HG02970 (cell line): ENCODE results near the gene EPO.

ENCODE experiments used
- ATAC-seq: cut with Tn5 transposase; IDR thresholded peaks from one replicate; pipeline ENCODE4 v1.9.1; 2021; ENCODE audit warnings: mild to moderate bottlenecking, moderate library complexity, moderate number of reproducible peaks; ENCODE audit not compliant: unreplicated experiment, low FRiP score

Gene EPO

DNA sequence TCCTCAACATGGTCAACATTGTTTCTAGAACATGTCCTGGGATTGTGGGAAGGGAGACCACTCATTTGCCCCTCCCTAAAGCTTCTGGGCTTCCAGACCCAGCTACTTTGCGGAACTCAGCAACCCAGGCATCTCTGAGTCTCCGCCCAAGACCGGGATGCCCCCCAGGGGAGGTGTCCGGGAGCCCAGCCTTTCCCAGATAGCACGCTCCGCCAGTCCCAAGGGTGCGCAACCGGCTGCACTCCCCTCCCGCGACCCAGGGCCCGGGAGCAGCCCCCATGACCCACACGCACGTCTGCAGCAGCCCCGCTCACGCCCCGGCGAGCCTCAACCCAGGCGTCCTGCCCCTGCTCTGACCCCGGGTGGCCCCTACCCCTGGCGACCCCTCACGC lies at the start of gene EPO:
EPO (plus strand) TSS at position 190 of the 392 bp plus-strand sequence. CDS start 513 bp downstream, outside the sequence.
- ATAC-seq: no peak

DNA sequence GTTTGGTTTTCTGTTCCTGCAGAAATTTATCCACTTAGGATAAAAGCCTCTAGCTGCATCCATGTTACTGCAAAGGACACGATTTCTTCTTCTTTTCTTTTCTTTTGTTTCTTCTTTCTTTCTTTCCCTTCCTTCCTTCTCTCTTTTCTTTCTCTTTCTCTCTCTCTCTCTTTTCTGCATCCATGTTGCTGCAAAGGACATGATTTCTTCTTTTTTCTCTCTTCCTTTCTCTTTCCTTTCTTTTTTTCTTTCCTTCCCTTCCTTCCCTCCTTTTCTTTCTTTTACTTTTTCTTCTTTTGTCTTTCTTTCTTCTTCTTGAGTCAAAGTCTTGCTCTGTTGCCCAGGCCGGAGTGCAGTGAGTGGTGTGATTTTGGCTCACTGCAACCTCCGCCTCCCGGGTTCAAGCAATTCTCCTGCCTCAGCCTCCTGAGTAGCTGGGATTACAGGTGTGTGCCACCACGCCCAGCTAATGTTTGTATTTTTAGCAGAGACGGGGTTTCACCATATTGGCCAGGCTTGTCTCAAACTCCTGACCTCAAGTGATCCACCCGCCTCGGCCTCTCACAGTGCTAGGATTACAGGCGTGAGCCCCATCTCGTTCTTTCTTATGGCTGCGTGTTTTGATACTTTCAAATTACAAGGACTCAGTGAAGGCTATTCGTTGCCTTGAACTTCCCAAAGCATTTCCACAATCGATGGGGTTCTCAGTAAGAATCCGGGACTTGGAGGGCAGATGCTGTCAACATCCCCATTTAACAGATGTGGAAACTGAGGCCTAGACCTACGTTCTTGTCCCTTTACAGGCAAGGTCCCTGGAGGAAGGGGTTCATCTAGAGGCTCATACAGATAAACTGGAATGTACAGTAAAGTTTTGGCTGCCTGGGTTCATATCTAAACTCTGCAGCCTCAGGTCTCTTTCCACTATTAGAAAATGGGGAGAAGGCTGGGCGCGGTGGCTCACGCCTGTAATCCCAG lies 48.6 kb upstream of the EPO start:
- ATAC-seq: no peak

DNA sequence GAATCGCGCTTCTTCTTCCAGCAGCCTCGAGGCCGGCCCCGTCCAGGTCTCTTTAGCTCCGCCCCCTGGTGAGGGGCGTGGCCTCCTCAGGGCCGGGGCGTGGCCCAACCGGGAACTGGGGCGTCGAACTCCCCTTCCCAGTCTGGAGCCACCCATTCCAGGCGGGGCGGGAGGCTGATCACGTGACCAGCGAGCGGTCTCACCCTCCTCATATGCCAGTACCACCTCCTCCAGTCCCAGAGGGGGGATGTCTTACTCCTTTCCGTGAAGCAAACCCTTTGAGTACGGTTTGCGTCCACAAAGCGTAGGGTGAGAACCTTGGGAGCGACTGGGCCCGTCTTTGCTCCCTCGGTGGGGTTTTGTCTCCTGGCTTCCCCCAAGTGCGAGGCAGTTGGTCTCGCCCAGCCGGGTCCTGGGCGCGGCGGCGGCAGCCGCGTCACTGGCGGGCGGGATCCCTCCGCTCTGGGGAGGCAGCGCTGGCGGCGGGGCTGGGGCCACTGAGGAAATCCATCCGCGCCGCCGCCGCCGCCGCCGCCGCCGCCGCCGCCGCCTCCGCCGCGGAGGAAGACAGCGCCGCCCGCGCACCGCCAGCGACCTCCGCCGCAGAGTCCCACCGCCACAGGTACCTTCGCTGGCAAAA lies 46.8 kb upstream of the EPO start, which contains the start of gene GNB2:
GNB2 (plus strand) TSS at position 439 of the 640 bp plus-strand sequence. CDS start 2,526 bp downstream, outside the sequence.
- ATAC-seq: peak; percentile 58

DNA sequence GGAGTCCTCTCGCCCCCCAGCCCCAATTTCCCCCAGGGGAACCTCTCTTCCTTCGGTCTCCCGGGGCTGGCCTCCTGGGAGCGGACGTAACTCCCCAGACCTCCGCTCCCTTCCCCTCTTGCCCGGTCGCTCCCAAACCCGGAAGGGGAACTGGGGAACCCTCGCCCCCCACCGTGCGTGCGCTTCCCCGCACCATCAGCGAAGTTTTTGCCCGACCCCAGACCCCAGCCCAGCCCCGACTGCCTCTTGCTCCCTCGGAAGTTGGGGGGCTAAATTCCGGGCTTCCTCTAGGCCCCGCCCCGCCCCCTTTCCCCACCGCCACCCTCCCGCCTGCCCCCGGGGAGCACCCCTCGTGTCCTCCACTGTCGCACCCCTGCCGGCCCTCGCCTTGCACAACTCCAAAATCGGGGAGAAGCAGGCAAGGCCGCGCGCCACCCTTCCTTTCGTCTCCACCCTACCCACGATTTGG lies 46.3 kb upstream of the EPO start:
- ATAC-seq: no peak

DNA sequence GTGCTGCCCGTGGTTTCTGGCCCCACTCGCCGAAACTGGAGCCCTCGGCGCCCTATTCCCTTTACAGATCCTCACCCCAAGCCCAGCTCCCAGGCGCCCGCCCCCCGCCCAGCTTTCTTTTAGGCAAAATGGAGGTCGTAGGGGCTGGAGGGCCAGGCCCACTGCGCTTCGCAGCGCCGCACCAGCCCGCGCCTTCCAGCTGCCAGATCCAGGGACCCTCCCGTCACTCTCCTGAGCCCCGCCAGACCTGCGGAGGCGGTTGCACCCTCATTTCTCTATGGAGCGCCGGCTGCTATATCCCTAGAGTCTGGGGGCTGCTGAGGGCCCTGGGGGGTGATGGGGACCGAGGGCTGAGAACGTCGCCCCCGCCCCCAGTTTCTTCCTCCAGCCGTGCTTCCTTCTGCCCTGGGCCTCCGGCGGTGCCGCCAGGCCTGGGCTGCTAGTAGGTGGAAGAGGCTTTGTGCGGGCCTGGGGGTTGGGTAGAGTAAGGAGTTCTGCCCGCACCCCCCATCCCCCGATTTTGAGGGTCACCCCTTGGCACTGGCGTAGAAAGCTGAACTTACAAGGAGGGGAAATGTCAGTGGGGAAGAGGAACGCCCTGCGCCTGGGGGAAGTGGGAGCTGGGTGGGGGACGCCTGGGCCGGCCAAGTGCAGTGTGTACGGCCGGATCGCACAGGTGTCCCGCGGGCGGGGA lies 45.7 kb upstream of the EPO start:
- no peak for ATAC-seq

DNA sequence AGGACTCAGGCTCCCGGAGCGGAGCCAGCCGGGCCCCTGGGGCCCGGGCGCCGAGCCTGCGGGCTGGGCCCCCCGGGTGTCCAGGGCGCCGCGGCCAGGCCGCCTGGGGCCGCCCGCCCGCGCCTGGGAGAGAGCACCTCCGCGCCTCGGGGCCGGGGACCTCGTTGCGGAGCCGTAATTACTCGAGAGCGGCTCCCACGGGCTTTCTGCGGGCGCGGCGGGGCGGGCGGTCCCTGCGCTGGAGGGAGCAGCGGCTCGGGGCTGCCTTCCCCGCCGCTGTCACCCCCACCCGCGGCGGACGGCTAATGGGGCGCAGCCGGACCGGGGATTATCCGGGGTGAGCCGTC lies 45.2 kb upstream of the EPO start:
- no peak for ATAC-seq

DNA sequence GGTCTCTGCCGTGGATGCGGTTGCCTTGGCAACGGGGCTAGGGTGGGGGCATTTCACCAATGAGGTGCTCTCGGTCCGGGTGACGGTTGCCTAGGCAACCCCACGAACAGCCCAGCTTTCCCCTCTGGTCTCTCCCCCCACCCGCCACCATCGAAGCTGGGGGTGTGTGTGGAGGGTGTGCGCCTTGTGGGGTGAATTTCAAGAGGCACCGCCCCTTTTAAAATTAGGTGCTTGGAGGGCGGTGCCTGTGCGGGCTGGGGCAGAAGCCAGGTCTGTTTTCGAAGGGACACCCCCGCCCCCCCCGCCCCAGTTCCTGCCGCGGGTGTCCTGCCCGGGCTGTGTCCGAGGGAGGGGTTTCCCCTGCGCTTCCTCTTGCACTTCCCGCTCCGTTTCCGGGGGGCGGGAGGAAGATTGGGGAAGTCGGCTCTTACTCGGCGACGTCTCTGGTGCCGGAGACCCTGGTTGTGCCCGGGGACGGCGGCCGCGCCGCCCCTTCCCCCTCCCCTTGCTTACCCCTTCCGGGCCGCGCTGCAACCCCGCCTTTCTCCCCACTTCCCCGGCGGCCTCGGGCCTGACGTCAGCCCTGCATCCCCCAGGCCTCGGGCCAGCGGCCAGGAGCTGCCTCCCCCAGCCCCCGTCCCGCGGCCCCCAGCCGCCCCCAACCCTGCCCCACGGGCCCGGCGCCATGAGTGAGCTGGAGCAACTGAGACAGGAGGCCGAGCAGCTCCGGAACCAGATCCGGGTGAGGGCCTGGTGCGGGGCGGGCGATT lies 44.5 kb upstream of the EPO start:
- peak; percentile 34 for ATAC-seq

DNA sequence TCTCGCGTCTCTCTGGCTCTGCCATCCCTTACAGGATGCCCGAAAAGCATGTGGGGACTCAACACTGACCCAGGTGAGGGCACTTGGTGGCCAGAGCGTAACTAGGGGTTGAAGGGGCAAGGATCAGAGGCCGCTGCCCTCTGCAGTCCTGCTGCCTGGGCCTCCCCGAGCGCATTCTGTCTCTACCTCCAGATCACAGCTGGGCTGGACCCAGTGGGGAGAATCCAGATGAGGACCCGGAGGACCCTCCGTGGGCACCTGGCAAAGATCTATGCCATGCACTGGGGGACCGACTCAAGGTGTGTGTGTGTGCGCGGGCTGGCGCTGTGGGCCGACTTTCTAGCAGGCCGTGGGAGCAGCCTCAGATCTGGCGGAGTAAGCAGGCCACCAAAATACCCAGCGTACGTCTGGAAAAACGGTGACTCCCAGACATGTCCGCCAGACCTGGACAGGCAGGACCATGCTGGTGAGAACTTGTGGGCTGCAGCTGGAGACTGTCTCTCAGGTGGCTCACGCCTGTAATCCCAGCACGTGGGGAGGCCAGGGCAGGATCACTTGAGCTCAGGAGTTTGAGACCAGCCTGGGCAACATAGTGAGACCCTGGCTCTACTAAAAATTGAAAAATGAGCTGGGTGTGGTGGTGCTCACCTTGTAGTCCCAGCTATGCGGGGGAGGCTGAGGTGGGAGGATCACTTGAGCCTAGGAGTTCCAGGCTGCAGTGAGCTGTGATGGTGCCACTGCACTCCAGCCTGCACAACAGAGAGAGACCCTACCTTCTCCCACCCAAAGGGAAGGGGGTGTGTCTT lies 43.6 kb upstream of the EPO start:
- no peak for ATAC-seq

DNA sequence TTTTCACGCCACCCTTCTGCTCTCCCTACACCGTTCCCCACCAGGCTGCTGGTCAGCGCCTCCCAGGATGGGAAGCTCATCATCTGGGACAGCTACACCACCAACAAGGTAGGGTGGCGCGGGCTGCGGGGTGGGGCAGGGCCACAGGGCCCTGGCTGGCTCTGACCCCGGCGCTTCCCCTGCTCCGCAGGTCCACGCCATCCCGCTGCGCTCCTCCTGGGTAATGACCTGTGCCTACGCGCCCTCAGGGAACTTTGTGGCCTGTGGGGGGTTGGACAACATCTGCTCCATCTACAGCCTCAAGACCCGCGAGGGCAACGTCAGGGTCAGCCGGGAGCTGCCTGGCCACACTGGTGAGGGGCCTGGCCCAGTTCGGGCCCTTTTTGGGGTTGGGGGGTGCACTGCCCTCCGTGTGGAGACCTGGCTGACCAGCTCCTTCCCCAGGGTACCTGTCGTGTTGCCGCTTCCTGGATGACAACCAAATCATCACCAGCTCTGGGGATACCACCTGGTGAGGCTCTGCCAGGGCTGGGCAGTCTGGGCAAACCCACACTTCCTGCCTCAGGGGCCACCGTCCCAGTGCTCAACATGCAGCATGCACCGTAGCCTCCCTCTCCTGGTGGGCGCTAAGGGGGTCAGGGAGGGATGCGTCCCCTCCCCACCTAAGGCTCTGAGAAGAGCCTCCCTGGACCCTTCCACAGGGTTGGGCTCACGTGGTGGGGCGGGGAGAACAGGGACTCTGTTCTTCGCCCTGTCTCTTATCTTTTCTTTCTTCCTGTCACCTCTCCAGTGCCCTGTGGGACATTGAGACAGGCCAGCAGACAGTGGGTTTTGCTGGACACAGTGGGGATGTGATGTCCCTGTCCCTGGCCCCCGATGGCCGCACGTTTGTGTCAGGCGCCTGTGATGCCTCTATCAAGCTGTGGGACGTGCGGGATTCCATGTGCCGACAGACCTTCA lies 42.7 kb upstream of the EPO start:
- ATAC-seq: no peak

DNA sequence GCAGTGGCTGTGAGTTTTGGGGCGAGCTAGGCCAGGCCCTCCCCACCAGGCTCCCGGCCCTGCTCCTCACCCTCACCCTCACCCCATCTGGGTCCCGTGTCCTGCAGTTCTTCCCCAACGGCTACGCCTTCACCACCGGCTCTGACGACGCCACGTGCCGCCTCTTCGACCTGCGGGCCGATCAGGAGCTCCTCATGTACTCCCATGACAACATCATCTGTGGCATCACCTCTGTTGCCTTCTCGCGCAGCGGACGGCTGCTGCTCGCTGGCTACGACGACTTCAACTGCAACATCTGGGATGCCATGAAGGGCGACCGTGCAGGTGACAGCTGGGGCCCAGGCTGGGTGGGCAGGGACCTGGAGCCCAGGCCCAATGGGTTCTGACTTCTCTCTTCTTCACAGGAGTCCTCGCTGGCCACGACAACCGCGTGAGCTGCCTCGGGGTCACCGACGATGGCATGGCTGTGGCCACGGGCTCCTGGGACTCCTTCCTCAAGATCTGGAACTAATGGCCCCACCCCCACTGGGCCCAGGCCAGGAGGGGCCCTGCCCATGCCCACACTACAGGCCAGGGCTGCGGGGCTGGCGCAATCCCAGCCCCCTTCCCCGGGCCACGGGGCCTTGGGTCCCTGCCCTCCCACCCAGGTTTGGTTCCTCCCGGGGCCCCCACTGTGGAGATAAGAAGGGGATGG lies 41.8 kb upstream of the EPO start:
- no peak for ATAC-seq

DNA sequence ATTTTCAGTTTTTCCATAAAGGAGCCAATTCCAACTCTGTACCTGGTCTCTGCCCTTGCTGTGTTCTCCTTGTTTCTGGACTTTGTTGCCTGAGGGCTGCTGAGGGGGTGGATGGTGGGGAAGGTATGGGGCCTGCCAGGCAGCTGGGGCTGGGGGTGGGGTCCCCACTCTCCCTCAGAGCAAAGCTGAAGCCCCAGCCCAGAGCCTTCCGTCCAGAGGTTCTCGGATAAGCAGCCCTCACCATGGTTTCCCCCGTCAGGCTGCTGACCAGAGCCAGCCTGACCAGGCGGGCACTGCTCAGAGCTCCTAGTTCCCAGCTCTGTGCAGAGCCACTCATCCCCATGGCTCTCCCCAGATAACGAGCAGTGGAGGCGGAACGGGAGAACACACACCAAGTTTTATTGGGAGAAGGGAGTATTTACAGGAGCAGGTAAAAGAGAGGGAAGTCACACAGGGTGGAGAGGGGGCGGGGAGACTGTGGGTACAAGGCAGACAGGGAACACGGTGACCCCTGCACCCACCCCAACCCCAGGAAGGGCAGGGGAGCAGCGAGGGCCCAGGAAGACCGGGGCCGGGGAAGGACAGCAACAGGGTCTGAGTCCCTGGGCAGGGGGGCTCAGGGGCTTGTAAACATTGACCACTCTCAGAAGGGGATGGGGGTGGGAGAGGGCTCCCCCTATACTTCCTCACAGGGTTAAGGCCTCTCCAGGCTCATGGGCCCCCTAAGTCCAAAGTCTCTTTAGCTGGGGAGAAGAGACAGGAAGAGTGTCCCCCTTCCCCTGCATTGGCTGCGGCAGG lies 40.9 kb upstream of the EPO start:
- ATAC-seq: no peak

DNA sequence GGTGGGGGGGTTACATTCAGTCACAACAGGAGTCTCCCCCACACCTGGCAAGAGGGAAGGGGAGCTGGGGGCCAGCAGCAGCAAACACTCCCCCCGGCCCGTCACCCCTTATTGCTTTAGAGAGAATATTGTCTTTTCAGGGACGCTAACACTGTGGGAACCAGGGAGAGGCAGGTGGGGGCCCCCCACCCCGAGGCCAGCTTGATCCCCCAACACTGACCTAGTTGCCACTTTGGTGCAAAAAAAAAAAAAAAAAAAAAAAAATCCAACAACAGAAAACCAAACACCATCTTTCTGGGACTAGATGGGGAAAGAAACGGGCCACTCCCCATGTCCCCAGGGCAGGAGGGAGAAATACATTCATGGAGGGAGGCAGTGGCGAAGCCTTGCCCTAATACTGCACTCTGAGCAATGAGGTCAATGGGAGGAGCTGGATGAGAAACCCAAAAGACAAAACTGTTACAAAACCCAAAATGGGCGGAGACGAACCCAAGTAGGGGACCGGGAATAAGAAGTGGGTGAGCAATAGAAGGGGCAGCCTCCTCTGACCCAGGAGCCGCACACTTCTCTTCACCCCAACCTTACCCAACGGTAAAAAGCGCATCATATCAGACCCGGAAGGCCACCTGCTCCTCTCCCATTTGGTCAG lies 40.2 kb upstream of the EPO start:
- no peak for ATAC-seq

DNA sequence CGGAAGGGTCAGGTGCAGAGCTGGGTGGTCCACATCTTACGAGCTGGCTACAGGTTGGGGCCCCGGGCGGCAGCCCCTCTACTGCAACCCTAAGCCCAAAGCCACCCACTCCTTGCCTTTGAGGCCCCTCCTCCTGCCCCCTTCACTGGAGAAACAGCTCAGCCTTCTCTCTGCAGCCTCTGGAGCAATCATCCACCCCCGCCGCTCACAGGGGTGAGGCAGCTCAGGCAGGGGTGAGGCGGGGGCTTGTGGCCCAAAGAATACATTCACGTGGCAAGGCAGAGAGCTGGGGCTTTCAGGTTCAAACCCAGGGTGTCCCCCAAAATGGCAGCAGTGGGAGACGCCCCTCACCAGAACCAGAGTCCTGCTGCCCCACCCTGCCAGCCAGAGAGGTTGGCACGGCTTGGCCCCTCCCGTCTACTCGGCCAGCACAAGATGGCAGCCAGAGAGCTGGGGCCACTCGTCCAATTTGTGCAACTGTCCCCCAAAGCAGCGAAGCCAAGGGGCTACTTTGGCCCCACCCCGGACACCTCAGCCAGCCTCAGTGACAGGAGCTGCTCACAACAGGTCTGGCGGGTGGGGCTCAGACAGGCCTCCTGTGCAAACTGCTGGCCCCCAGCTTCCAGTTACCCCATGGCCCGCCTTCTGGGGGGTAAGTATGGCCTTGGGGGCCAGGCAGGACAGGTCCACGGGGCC lies 39.5 kb upstream of the EPO start:
- ATAC-seq: no peak

DNA sequence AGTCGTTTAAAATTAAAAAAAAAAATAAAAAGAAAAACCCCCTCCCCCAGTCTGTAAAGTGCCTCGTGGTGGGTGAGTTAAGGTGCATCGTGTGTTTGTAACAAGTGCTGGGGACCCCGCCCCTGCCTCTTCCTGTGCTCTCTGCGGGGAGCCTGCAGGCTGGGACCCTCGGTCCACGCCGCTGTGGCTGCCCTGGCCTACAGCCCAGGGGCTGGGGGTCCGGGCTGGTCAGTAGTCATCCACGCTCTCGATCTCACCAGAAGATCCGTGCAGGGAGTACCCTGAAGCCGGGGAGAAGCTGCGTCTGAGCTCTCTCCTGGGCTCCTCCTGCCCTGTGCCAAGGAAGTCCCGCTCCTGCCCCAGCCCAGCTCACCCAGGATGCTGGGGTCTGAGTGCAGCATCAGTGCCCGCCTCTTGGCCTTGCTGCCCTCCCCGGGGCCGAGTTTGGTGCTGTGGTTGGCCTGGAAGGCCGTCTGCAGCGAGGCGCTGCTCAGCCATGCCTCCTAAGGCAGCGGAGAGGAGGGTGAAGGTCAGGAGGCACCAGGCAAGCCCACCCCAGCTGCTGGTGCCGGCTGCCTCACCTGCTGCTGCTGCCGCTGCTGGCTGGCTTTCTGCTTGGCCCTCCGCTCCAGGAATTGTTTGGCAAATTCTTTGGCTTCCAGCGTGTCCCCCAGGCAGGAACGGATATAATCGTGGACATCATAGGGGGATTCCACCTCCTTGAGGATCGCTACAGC lies 38.6 kb upstream of the EPO start:
- ATAC-seq: no peak

DNA sequence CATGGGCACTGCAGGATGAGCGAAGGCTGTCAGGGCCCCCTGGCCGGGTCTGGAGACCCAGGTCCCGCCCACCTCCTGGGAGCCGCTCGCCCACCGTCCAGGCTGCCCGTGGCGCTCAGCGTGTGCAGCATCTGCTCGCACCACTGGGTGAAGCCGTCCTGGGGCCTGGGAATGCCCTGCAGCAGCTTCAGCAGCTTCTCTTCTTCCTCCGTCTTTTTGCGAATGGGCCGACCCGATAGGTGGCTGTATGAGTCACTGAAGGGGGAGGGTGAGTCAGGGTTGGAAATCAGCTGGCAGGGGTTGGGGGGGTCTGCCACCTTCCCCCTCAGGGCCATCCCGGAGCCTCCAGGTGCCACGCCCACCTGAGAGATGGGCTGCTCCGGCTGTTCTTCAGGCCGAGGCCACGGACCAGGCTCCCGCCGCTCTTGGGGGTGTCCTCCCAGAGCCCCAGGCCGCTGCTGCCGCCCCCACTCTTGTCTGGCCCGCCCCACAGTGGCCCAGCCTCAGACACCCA lies 38.0 kb upstream of the EPO start:
- ATAC-seq: no peak
